ENCODE data around the gene PDZD2.

The PDZD2 gene

GRCh38 chr5:32155211-32155610 is 516.3 kb downstream of the PDZD2 start:
- DNase-seq = no peak

- no peak for DNase-seq
Measured at GRCh38 chr5:32156635-32157034, 517.7 kb downstream of the PDZD2 start.

GRCh38 chr5:32157078-32157477 is 518.1 kb downstream of the PDZD2 start:
- DNase-seq = no peak

GRCh38 chr5:32158679-32158975 is 519.7 kb downstream of the PDZD2 start:
- no peak for DNase-seq

GRCh38 chr5:32159328-32160072 is 520.6 kb downstream of the PDZD2 start:
- no peak for DNase-seq

- DNase-seq = no peak
Measured at GRCh38 chr5:32160228-32160627, 521.3 kb downstream of the PDZD2 start.
